MM.1S (cell line): ENCODE data around the gene PEAK1.
A peak's percentile ranks its signal among the peaks of the same experiment; 100 is the strongest.
"Not testable (repeated sequence)": the region's sequence is repeated elsewhere in the genome, so short reads cannot be mapped to it uniquely, and the experiment has no call there.

Source experiments
- DNase-seq: peaks from one replicate; pipeline ENCODE4 v3.0.0-alpha.2; 2015
- H2AFZ ChIP-seq: fragments of 300-600 bp; sonication (generic); 2 replicates; pipeline ENCODE4 v1.6.0; 2016; ENCODE audit warnings: antibody characterized with exemption, low read length
- H3F3A ChIP-seq: fragments of 300-600 bp; sonication (generic); 2 replicates; pipeline ENCODE4 v1.6.1; 2016; ENCODE audit warnings: mild to moderate bottlenecking, antibody characterized with exemption, low read length, moderate library complexity, mixed read lengths; ENCODE audit not compliant: insufficient read depth
- H3K27ac ChIP-seq: fragments of 300-600 bp; sonication (generic); 2 replicates; pipeline ENCODE4 v1.5.1; 2016; ENCODE audit warnings: mild to moderate bottlenecking, low read length
- H3K27me3 ChIP-seq: fragments of 300-600 bp; sonication (generic); replicated peaks from 2 replicates; pipeline ENCODE4 v1.6.0; 2016; ENCODE audit warnings: low read length; ENCODE audit not compliant: insufficient read depth
- H3K36me3 ChIP-seq: fragments of 300-600 bp; sonication (generic); replicated peaks from 2 replicates; pipeline ENCODE4 v1.6.1; 2016; ENCODE audit warnings: mild to moderate bottlenecking, low read length, mixed read lengths; ENCODE audit not compliant: insufficient read depth
- H3K4me1 ChIP-seq: fragments of 300-600 bp; sonication (generic); 2 replicates; pipeline ENCODE4 v1.6.1; 2016; ENCODE audit warnings: low read length, mixed read lengths
- H3K4me2 ChIP-seq: fragments of 300-600 bp; sonication (generic); 2 replicates; pipeline ENCODE4 v1.6.0; 2016; ENCODE audit warnings: low read depth, low read length
- H3K4me3 ChIP-seq: fragments of 300-600 bp; sonication (generic); 2 replicates; pipeline ENCODE4 v1.5.1; 2016; ENCODE audit warnings: low read length, mixed read lengths
- H3K79me2 ChIP-seq: fragments of 300-600 bp; sonication (generic); 2 replicates; pipeline ENCODE4 v1.6.1; 2016; ENCODE audit warnings: mixed run types, low read length, mixed read lengths
- H3K9ac ChIP-seq: fragments of 300-600 bp; sonication (generic); 2 replicates; pipeline ENCODE4 v1.6.1; 2016; ENCODE audit warnings: low read length, mixed read lengths
- H3K9me2 ChIP-seq: fragments of 300-600 bp; sonication (generic); replicated peaks from 2 replicates; pipeline ENCODE4 v1.6.1; 2016; ENCODE audit warnings: mild to moderate bottlenecking, low read length, mixed read lengths; ENCODE audit not compliant: insufficient read depth
- H3K9me3 ChIP-seq: fragments of 300-600 bp; sonication (generic); replicated peaks from 2 replicates; pipeline ENCODE4 v1.6.1; 2016; ENCODE audit warnings: mild to moderate bottlenecking, low read length, mixed read lengths; ENCODE audit not compliant: insufficient read depth
- H4K20me1 ChIP-seq: fragments of 300-600 bp; sonication (generic); 2 replicates; pipeline ENCODE4 v1.6.1; 2016; ENCODE audit warnings: mild to moderate bottlenecking, low read length, moderate library complexity, mixed read lengths; ENCODE audit not compliant: insufficient read depth
- CTCF ChIP-seq: fragments of 300-600 bp; sonication (generic); IDR thresholded peaks from 2 replicates; pipeline ENCODE4 v1.5.1; 2016; ENCODE audit warnings: antibody characterized with exemption, low read length, mixed read lengths
- EZH2 ChIP-seq: fragments of 300-600 bp; sonication (generic); optimal IDR thresholded peaks from 2 replicates; pipeline ENCODE3; 2017; ENCODE audit warnings: low read depth, mild to moderate bottlenecking, antibody characterized with exemption, low read length, mixed read lengths
- EZH2phosphoT487 ChIP-seq: fragments of 300-600 bp; sonication (generic); IDR thresholded peaks from 2 replicates; pipeline ENCODE4 v1.6.1; 2018; ENCODE audit warnings: antibody characterized with exemption, low read length

The PEAK1 gene

GRCh38 chr15:77180270-77180669 is 239.6 kb downstream of the PEAK1 start:
- TF ChIP-seq CTCF (no peak), EZH2 (no peak), EZH2phosphoT487 (no peak)
- DNase-seq: no peak
- H3K27ac ChIP-seq: no peak overlapping the region
- no peaks in the 10 kb centered on the region for H4K20me1 ChIP-seq
- H3K9ac ChIP-seq: no peak overlapping the region
- no peaks in the 10 kb centered on the region for H3K27me3 ChIP-seq
- H3K4me3 ChIP-seq: no peak overlapping the region
- H3K4me1 ChIP-seq: peaks cover 43% of the 10 kb centered on the region
- H2AFZ ChIP-seq: no peak overlapping the region
- H3K9me3 ChIP-seq: no peaks in the 10 kb centered on the region
- no peaks in the 10 kb centered on the region for H3K9me2 ChIP-seq
- no peaks in the 10 kb centered on the region for H3K36me3 ChIP-seq
- no peaks in the 10 kb centered on the region for H3K79me2 ChIP-seq
- peak overlapping the region; percentile 51; the same call in 1 of the 2 replicates for H3K4me2 ChIP-seq
- H3F3A ChIP-seq: peaks cover 30% of the 10 kb centered on the region

GRCh38 chr15:77179541-77179998 is 240.3 kb downstream of the PEAK1 start:
- Histone ChIP-seq H3K36me3 (no peaks in the 10 kb centered on the region), H3K9ac (no peak overlapping the region), H3K27me3 (no peaks in the 10 kb centered on the region), H2AFZ (no peak overlapping the region), H3K4me3 (no peak overlapping the region), H3K79me2 (no peaks in the 10 kb centered on the region), H3K4me2 (peak overlapping the region; percentile 51; the same call in 1 of the 2 replicates), H3K4me1 (peaks cover 43% of the 10 kb centered on the region), H4K20me1 (no peaks in the 10 kb centered on the region), H3F3A (peaks cover 30% of the 10 kb centered on the region), H3K9me3 (no peaks in the 10 kb centered on the region), H3K27ac (peak overlapping the region; percentile 50; the same call in 1 of the 2 replicates), H3K9me2 (no peaks in the 10 kb centered on the region)
- peak; percentile 20 for TF ChIP-seq CTCF
- no peak for TF ChIP-seq EZH2
- no peak for TF ChIP-seq EZH2phosphoT487
- peak; percentile 77 for DNase-seq

GRCh38 chr15:77178411-77178810 is 241.5 kb downstream of the PEAK1 start:
- H3K9me3 ChIP-seq: no peaks in the 10 kb centered on the region
- H3K27me3 ChIP-seq: no peaks in the 10 kb centered on the region
- no peaks in the 10 kb centered on the region for H3K36me3 ChIP-seq
- H3K9me2 ChIP-seq: no peaks in the 10 kb centered on the region
- TF ChIP-seq EZH2phosphoT487 (no peak), CTCF (no peak), EZH2 (no peak)
- no peaks in the 10 kb centered on the region for H4K20me1 ChIP-seq
- no peak overlapping the region for H2AFZ ChIP-seq
- peaks cover 43% of the 10 kb centered on the region for H3K4me1 ChIP-seq
- H3K79me2 ChIP-seq: no peaks in the 10 kb centered on the region
- H3K4me2 ChIP-seq: no peak overlapping the region
- H3K9ac ChIP-seq: no peak overlapping the region
- no peak for DNase-seq
- H3K4me3 ChIP-seq: no peak overlapping the region
- no peak overlapping the region for H3K27ac ChIP-seq
- peaks cover 30% of the 10 kb centered on the region for H3F3A ChIP-seq

- not testable (repeated sequence) for H2AFZ ChIP-seq, H3K9ac ChIP-seq, H3K36me3 ChIP-seq, H4K20me1 ChIP-seq, H3K79me2 ChIP-seq, H3K27ac ChIP-seq, H3K9me3 ChIP-seq, H3K27me3 ChIP-seq, H3K4me3 ChIP-seq, H3K4me2 ChIP-seq, H3K9me2 ChIP-seq, DNase-seq
- Histone ChIP-seq H3F3A (peaks cover 14% of the 10 kb centered on the region), H3K4me1 (peaks cover 25% of the 10 kb centered on the region)
These were observed 243.8 kb downstream of the PEAK1 start for GRCh38 chr15:77176148-77176547.
